A673 (cell line): ENCODE measurements around the gene KRTAP12-4. TPM values are rescaled to one million over a fixed set of nuclear protein-coding genes. Genes with fewer than 3 reads are reported as not detected.

Experiments used
- BruUV-seq: library from RNA; stranded (reverse); fragments of 400-500 nt; replicated peaks from 2 replicates; lab custom pipeline; 2021; lab: Mats Ljungman, UMichigan
- CTCF ChIA-PET: fragments of 300-600 bp; sonication (Branson Sonifier 250); formaldehyde crosslinking; loops from one replicate; lab custom pipeline; 2022; ENCODE audit warnings: antibody characterized with exemption; lab: Charles Lee
- POLR2A ChIA-PET: fragments of 300-600 bp; sonication (Branson Sonifier 250); formaldehyde crosslinking; loops from one replicate; lab custom pipeline; 2022; ENCODE audit warnings: antibody characterized with exemption; ENCODE audit not compliant: low non-redundant PET; lab: Charles Lee
- DNase-seq: peaks from one replicate; pipeline ENCODE4 v3.0.0-alpha.2; 2015; ENCODE audit warnings: low spot score
- H3K27ac ChIP-seq: fragments of 200-600 bp; sonication (generic); 2 replicates; pipeline ENCODE4 v1.5.1; 2016; ENCODE audit warnings: mixed run types, low read depth, mild to moderate bottlenecking, mixed read lengths, antibody characterized with exemption, low read length; ENCODE audit not compliant: poor library complexity, severe bottlenecking
- H3K27me3 ChIP-seq: fragments of 200-600 bp; sonication (generic); replicated peaks from 2 replicates; pipeline ENCODE4 v1.6.1; 2017; ENCODE audit warnings: mixed run types, low read depth, mild to moderate bottlenecking, mixed read lengths, antibody characterized with exemption, low read length; ENCODE audit not compliant: insufficient read depth, poor library complexity
- H3K36me3 ChIP-seq: fragments of 200-600 bp; sonication (generic); 2 replicates; pipeline ENCODE4 v1.6.1; 2016; ENCODE audit warnings: mixed run types, mild to moderate bottlenecking, mixed read lengths, antibody characterized with exemption, low read length; ENCODE audit not compliant: insufficient read depth, poor library complexity, severe bottlenecking
- H3K4me1 ChIP-seq: fragments of 200-600 bp; sonication (generic); 2 replicates; pipeline ENCODE4 v1.6.1; 2017; ENCODE audit warnings: mixed run types, mild to moderate bottlenecking, mixed read lengths, antibody characterized with exemption, low read length; ENCODE audit not compliant: insufficient read depth, poor library complexity, severe bottlenecking
- H3K4me3 ChIP-seq: fragments of 200-600 bp; sonication (generic); 2 replicates; pipeline ENCODE4 v1.5.1; 2016; ENCODE audit warnings: low read depth, mixed run types, mild to moderate bottlenecking, mixed read lengths, low read length; ENCODE audit not compliant: poor library complexity, severe bottlenecking
- H3K9me3 ChIP-seq: fragments of 200-600 bp; sonication (generic); 2 replicates; pipeline ENCODE4 v1.6.1; 2016; ENCODE audit warnings: mixed run types, low read depth, mild to moderate bottlenecking, mixed read lengths, antibody characterized with exemption, low read length; ENCODE audit not compliant: poor library complexity, severe bottlenecking
- EZH2 ChIP-seq: fragments of 200-600 bp; sonication (generic); IDR thresholded peaks from 2 replicates; pipeline ENCODE4 v1.6.1; 2017; ENCODE audit warnings: borderline replicate concordance, low read depth, mild to moderate bottlenecking, mixed read lengths, antibody characterized with exemption, low read length; ENCODE audit not compliant: poor library complexity, severe bottlenecking
- intact Hi-C: fragments of 100-400 bp; cut with micrococcal nuclease; formaldehyde crosslinking; loops from one replicate; pipeline ENCODE4 v1.10.0; 2022; ENCODE audit not compliant: unreplicated experiment
- total RNA-seq: library from RNA; stranded (reverse); gene quantifications from 2 replicates; pipeline ENCODE4 v1.2.3, GENCODE V29; 2021
- TF ChIP-seq, protein P1 (sequence below): fragments of 300-800, 200-600 bp; sonication (generic); conservative IDR thresholded peaks from 2 replicates; pipeline ENCODE4 v1.5.1; 2017; ENCODE audit warnings: low read depth, mild to moderate bottlenecking, antibody characterized with exemption, low read length, moderate library complexity, mixed read lengths

KRTAP12-4 gene
- total RNA-seq, 1 experiment from 2014 or later = 1.0 TPM

DNA sequence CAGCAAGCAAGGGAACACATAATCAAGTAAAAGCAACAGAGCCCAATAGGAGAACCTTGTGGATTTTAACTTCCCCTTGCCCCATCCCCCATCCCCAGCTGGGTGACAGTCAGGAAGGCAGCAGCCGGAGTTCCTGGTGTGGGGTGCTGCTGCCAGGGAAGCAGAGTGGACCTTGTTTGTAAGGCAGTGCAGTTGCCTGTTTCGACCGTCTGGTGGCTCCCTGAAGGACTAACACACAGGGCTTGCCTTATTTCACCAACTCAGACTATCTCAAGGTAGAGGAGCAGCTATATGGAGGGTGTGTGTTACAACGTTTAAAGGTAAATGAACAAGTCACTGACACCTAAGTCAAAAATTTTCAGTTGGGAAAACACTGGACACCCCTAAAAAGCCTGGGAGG is 36.0 kb downstream of the KRTAP12-4 start:
- Histone ChIP-seq H3K4me1 (no peaks in the 10 kb centered on the region), H3K9me3 (peaks cover 13% of the 10 kb centered on the region), H3K27me3 (no peaks in the 10 kb centered on the region), H3K27ac (no peak overlapping the region), H3K36me3 (no peaks in the 10 kb centered on the region), H3K4me3 (no peak overlapping the region)
- TF ChIP-seq, protein P1, sequence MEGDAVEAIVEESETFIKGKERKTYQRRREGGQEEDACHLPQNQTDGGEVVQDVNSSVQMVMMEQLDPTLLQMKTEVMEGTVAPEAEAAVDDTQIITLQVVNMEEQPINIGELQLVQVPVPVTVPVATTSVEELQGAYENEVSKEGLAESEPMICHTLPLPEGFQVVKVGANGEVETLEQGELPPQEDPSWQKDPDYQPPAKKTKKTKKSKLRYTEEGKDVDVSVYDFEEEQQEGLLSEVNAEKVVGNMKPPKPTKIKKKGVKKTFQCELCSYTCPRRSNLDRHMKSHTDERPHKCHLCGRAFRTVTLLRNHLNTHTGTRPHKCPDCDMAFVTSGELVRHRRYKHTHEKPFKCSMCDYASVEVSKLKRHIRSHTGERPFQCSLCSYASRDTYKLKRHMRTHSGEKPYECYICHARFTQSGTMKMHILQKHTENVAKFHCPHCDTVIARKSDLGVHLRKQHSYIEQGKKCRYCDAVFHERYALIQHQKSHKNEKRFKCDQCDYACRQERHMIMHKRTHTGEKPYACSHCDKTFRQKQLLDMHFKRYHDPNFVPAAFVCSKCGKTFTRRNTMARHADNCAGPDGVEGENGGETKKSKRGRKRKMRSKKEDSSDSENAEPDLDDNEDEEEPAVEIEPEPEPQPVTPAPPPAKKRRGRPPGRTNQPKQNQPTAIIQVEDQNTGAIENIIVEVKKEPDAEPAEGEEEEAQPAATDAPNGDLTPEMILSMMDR = no peak
- no peak for TF ChIP-seq EZH2
- ChIA-PET POLR2A (no interaction called here), CTCF (no interaction called here)
- no TSS peak for BruUV-seq
- intact Hi-C loops = no loop called here
- DNase-seq = no peak

DNA sequence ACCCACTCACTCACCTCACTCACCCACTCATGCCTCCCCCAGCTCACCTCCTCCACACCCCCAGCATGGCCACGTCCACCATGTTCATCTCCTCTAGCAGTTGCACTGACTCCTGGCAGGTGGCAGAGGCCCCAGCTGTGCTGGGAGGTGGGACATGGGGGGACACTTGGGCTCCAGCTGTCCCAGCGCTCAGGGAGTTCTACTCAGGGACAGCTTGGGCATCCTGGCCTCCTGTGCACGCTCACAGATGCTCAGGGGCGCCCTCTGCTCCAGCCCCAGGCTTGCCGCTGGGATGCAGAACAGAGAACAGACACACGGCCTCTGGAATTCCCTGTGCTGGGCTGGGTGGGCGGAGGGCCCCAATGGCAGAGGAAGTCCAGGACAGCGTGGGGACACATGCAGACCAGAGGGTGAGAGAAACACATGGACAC is 37.4 kb downstream of the KRTAP12-4 start:
- ChIA-PET CTCF (no interaction called here), POLR2A (no interaction called here)

DNA sequence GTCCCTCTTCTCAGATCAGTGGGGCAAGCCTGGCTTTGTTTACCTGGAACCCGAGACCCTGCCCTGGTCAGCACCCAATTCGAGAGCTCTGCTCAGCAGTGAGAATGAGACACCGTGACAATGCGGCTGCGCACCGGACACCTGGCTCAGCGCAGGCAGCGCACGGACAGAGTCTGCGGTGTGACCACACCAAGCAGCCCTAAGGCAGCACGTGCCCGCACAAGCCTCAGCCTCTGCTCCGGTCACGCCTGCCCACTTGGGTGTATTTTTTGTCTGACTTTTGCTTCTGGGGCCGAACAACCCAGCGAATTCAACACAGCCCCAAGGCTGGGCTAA is 37.9 kb downstream of the KRTAP12-4 start:
- Histone ChIP-seq H3K9me3 (peaks cover 11% of the 10 kb centered on the region), H3K27me3 (no peaks in the 10 kb centered on the region), H3K4me1 (no peaks in the 10 kb centered on the region), H3K27ac (no peak overlapping the region), H3K36me3 (no peaks in the 10 kb centered on the region), H3K4me3 (no peak overlapping the region)
- ChIA-PET CTCF (no interaction called here), POLR2A (no interaction called here)
- TF ChIP-seq, protein P1 = no peak
- TF ChIP-seq EZH2 = no peak
- DNase-seq = no peak
- intact Hi-C loops = no loop called here
- no TSS peak for BruUV-seq

More for the DNA sequence above, 37.4 kb downstream of the KRTAP12-4 start:
- H3K4me3 ChIP-seq = no peak overlapping the region
- TF ChIP-seq, protein P1 = no peak
- TF ChIP-seq EZH2 = no peak
- intact Hi-C loops = no loop called here
- BruUV-seq = no TSS peak
- H3K27ac ChIP-seq = no peak overlapping the region
- peaks cover 6% of the 10 kb centered on the region for H3K9me3 ChIP-seq
- no peaks in the 10 kb centered on the region for H3K36me3 ChIP-seq
- DNase-seq = no peak
- H3K27me3 ChIP-seq = no peaks in the 10 kb centered on the region
- H3K4me1 ChIP-seq = no peaks in the 10 kb centered on the region
